ENCODE data around the gene YPEL2. TPM values are rescaled to one million over a fixed set of nuclear protein-coding genes. Genes with fewer than 3 reads are reported as not detected.
A peak's percentile ranks its signal among the peaks of the same experiment; 100 is the strongest.

Gene YPEL2
- total and polyA plus RNA-seq, 2 of the 13 experiments (the other 11 are each of a cell fraction or from before 2014, with no cell fraction given), result 8.5 to 21.1 TPM

DNA sequence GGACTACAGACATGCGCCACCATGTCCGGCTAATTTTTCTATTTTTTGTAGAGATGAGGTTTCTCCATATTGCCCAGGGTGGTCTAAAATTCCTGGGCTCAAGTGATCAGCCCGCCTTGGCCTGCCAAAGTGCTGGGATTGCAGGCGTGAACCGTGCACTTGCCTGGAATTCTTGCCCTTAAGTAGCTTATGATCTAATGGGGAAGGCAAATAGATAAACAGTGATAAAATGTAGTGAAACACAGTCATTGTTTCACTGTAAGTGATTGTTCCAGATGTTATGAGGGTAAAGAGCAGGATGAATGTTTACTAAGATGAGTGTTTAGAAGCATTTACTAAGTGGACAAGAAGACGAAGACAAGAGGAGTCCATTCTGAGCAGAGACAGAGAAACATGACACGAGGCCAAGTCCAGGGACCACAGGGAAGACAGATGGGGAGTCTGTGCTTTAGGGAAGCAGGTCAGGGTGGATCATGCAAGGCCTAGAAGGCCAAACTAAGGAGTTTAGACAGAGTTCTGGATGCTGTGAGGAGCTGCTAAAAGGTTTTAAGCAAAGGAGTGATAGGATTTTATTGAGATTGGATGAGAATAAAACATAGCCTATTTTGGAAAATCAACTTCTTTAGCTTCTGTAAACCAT lies 36.9 kb downstream of the YPEL2 start (continued):
- TF ChIP-seq HINFP (CRISPR knock-in tag; IDR thresholded peaks at IDR 0.05; ENCODE audit: low read depth), result 0 out of 2 replicates have a peak, but pooled peaks have one; percentile 37
- TF ChIP-seq REPIN1 (CRISPR knock-in tag; IDR thresholded peaks at IDR 0.05; ENCODE audit: borderline replicate concordance, low read depth), result no peak
- peak; percentile 76; the same call in 1 of the 2 replicates for TF ChIP-seq RARA (CRISPR knock-in tag; IDR thresholded peaks at IDR 0.05)
- TF ChIP-seq ZNF101 (CRISPR knock-in tag; IDR thresholded peaks at IDR 0.05; ENCODE audit: borderline replicate concordance, low read depth), result no peak
- TF ChIP-seq DNMT3B (CRISPR knock-in tag; conservative IDR thresholded peaks at IDR 0.05), result no peak
- TF ChIP-seq ZNF704 (CRISPR knock-in tag; IDR thresholded peaks at IDR 0.05; ENCODE audit: borderline replicate concordance), result no peak
- 0 out of 2 replicates have a peak, but pooled peaks have one; percentile 44 for TF ChIP-seq JUND (CRISPR knock-in tag; IDR thresholded peaks at IDR 0.05)
- peak; percentile 90; the same call in 1 of the 2 replicates for TF ChIP-seq THRA (CRISPR knock-in tag; IDR thresholded peaks at IDR 0.05; ENCODE audit: borderline replicate concordance)
- TF ChIP-seq BRD4 (CRISPR knock-in tag; IDR thresholded peaks at IDR 0.05), result no peak
- TF ChIP-seq NR2C2 (CRISPR knock-in tag; IDR thresholded peaks at IDR 0.05; ENCODE audit: borderline replicate concordance), result 0 out of 2 replicates have a peak, but pooled peaks have one; percentile 30
- TF ChIP-seq ZNF225 (CRISPR knock-in tag; IDR thresholded peaks at IDR 0.05), result no peak
- TF ChIP-seq ZFX (CRISPR knock-in tag; IDR thresholded peaks at IDR 0.05; ENCODE audit: low read depth), result peak; percentile 52; the same call in 1 of the 2 replicates
- TF ChIP-seq HNF4G (IDR thresholded peaks at IDR 0.05; ENCODE audit: borderline replicate concordance, low read depth, low read length), result no peak
- TF ChIP-seq HNF4G (CRISPR knock-in tag; IDR thresholded peaks at IDR 0.05; ENCODE audit: borderline replicate concordance, low read depth), result peak; percentile 36; the same call in 1 of the 2 replicates
- TF ChIP-seq ELF3 (CRISPR knock-in tag; IDR thresholded peaks at IDR 0.05), result 0 out of 2 replicates have a peak, but pooled peaks have one; percentile 25
- TF ChIP-seq, protein P1, sequence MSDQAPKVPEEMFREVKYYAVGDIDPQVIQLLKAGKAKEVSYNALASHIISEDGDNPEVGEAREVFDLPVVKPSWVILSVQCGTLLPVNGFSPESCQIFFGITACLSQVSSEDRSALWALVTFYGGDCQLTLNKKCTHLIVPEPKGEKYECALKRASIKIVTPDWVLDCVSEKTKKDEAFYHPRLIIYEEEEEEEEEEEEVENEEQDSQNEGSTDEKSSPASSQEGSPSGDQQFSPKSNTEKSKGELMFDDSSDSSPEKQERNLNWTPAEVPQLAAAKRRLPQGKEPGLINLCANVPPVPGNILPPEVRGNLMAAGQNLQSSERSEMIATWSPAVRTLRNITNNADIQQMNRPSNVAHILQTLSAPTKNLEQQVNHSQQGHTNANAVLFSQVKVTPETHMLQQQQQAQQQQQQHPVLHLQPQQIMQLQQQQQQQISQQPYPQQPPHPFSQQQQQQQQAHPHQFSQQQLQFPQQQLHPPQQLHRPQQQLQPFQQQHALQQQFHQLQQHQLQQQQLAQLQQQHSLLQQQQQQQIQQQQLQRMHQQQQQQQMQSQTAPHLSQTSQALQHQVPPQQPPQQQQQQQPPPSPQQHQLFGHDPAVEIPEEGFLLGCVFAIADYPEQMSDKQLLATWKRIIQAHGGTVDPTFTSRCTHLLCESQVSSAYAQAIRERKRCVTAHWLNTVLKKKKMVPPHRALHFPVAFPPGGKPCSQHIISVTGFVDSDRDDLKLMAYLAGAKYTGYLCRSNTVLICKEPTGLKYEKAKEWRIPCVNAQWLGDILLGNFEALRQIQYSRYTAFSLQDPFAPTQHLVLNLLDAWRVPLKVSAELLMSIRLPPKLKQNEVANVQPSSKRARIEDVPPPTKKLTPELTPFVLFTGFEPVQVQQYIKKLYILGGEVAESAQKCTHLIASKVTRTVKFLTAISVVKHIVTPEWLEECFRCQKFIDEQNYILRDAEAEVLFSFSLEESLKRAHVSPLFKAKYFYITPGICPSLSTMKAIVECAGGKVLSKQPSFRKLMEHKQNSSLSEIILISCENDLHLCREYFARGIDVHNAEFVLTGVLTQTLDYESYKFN (CRISPR knock-in tag; conservative IDR thresholded peaks at IDR 0.05), result peak; percentile 62; the same call in 1 of the 2 replicates
- peak; percentile 41; the same call in 1 of the 2 replicates for TF ChIP-seq KDM6A (CRISPR knock-in tag; IDR thresholded peaks at IDR 0.05; ENCODE audit: low read depth)
- TF ChIP-seq ZNF230 (CRISPR knock-in tag; IDR thresholded peaks at IDR 0.05), result no peak
- 0 out of 2 replicates have a peak, but pooled peaks have one; percentile 10 for TF ChIP-seq MAFF (IDR thresholded peaks at IDR 0.05; ENCODE audit: low read depth, low read length)
- TF ChIP-seq, protein P2, sequence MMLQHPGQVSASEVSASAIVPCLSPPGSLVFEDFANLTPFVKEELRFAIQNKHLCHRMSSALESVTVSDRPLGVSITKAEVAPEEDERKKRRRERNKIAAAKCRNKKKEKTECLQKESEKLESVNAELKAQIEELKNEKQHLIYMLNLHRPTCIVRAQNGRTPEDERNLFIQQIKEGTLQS (CRISPR knock-in tag; IDR thresholded peaks at IDR 0.05), result peak; percentile 54; the same call in 1 of the 2 replicates
- TF ChIP-seq GATA4 (IDR thresholded peaks at IDR 0.05; ENCODE audit: borderline replicate concordance, low read depth), result peak; percentile 57; the same call in 1 of the 2 replicates
- no peak for TF ChIP-seq NFKB2 (CRISPR knock-in tag; IDR thresholded peaks at IDR 0.05; ENCODE audit: borderline replicate concordance)
